ENCODE measurements around the gene EIF4B.
A peak's percentile ranks its signal among the peaks of the same experiment; 100 is the strongest.

The EIF4B gene

DNA sequence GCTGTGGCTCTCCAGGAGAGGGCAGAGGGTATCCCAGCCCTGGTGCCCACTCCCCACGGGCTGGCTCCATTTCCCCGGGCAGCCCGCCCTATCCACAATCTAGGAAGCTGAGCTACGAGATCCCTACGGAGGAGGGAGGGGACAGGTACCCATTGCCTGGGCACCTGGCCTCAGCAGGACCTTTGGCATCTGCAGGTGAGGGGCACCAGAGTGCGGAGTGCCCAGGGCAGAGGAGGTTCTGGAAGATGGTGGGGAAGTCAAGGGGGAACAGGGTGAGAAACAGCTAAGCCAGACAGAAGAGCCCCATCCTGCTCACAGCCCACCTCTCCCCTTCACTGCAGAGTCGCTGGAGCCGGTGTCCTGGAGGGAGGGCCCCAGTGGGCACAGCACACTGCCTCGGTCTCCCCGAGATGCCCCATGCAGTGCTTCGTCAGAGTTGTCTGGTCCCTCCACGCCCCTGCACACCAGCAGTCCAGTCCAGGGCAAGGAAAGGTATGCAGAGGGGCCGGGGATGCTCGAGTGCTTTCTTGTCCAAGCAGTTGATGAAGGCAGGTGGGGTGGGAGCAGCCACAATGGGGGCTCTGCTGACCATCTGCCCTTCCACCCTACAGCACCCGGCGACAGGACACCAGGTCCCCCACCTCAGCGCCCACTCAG, 53.9 kb downstream of the EIF4B start:
- no peak for DNase-seq

DNA sequence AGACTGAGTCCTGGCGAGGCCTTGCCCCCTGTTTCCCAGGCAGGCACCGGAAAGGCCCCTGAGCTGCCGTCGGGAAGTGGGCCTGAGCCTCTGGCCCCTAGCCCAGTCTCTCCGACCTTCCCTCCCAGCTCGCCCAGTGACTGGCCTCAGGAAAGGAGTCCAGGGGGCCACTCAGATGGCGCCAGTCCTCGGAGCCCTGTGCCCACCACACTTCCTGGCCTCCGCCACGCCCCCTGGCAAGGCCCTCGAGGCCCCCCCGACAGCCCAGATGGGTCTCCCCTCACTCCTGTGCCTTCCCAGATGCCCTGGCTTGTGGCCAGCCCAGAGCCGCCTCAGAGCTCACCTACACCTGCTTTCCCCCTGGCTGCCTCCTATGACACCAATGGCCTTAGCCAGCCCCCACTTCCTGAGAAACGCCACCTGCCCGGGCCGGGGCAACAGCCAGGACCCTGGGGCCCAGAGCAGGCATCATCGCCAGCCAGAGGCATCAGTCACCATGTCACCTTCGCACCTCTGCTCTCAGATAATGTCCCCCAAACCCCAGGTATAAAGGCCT, 54.5 kb downstream of the EIF4B start:
- DNase-seq, result no peak

DNA sequence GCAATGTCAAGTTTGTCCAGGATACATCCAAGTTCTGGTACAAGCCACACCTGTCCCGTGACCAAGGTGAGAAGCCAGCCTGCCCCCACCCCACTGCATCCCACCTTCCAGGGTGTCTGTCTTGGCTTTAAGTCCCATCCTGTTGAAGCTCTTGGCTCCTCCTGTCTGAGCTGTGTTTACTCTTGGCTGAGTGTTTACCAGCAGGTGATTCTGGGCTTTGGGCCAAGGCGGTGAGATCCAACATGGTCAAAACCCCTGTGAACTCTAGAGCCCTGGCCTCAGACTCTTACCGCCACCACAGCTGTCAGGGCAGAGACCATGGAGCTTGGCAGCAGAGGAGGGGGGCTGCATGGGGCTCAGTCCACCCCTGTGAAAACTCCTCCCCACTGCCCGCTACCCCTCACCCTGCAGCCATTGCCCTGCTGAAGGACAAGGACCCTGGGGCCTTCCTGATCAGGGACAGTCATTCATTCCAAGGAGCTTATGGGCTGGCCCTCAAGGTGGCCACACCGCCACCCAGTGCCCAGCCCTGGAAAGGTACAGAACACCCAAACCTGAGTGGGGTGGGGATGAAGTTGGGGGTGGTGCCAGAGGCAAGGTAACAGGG, 55.3 kb downstream of the EIF4B start:
- no peak for DNase-seq

DNA sequence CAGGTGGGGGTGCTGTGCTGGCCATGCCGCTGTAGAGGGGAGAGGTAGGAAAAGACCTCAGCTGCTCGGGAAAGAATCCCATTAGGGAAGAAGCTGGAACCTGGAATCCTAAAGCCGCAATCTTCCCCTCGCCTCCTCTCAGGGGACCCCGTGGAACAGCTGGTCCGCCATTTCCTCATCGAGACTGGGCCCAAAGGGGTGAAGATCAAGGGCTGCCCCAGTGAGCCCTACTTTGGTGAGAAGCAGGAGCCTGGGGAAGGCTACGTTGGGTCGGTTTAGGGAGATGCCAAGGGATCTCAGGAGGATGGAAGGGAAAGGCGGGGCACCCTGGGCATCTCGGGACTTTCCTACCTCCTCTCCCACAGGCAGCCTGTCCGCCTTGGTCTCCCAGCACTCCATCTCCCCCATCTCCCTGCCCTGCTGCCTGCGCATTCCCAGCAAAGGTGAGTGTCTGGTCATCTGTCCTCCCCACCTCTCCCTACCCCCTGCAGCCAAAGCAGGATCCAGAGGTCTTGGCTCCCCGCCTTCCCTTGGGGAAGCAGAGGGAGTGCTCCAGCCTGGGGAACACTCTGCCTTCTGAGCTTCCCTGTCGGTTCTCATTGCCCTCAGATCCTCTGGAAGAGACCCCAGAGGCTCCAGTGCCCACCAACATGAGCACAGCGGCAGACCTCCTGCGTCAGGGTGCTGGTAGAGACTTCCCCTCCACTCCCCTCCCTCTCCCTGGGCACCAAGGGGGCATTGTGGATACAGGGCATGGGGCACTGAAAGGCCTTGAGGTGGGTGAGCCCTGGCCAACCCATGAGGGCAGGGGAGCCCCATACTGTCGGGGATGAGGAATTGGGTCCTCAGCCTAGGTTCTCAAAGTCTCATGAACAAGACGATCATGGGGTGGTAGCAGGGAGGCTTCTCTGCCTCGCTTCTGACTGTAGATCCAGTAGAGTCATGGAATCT, 56.0 kb downstream of the EIF4B start:
- no peak for DNase-seq

DNA sequence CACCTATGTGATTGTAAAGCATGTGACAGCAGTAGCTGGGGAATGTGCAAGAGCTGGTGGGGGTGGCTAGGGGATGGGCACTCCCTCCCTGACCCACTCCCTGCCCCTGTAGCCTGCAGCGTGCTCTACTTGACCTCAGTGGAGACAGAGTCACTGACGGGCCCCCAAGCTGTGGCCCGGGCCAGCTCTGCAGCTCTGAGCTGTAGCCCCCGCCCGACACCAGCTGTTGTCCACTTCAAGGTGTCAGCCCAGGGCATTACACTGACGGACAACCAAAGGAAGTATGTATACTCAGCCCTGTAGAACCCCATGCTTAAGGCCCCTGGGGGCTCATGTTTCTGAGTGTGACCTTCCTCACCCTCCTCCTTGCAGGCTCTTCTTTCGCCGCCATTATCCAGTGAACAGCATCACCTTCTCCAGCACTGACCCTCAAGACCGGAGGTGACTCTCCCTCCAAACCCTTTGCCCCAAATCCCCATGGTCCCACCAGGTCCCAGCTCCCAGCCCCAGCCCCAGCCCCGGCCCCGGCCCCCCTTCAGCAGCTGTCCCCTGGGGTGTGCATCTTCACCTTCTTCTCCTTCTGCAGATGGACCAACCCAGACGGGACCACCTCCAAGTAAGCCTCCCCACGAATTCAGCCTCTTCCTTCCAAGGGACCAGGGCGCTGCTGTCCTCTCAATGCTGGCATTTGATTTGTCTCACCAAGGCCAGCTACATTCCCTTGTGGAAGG, 56.9 kb downstream of the EIF4B start:
- DNase-seq, result no peak

DNA sequence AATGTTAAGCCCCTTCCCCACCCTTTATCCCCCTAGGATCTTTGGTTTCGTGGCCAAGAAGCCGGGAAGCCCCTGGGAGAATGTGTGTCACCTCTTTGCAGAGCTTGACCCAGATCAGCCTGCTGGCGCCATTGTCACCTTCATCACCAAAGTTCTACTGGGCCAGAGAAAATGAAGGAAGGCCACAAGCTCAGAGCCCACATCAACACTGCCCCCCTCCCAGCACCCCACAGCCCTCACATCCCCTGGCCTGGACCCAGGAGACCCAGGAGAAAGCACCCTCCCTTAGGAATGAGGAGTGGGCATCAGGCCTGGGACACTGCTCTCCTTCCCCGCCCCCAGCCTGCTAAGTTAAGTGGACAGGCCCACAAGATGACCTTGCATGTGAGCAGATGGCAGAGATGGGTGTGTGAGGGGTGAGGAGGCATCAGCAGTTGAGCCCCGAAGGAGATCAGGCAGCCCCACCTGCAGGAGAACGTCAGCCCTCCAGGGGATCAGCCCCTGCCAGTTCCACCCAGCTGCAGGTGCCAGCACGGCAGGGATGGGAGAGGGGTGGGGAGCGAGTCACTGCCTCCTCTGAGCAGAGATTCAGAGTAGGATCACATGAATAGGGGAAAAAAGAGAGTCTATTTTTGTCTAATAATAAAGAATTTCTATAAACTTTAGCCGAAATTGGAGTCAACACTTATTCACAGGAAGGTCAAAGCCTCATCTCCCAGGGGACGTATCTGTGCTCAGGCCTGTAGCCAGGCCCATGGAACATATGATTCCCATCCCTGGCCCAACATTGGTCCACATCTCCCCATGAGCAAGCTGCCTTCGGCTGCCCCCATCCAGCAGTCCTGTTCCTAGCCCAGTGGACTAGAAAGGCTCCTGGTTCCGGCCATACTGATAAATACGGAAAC, 57.7 kb downstream of the EIF4B start:
- no peak for DNase-seq

DNA sequence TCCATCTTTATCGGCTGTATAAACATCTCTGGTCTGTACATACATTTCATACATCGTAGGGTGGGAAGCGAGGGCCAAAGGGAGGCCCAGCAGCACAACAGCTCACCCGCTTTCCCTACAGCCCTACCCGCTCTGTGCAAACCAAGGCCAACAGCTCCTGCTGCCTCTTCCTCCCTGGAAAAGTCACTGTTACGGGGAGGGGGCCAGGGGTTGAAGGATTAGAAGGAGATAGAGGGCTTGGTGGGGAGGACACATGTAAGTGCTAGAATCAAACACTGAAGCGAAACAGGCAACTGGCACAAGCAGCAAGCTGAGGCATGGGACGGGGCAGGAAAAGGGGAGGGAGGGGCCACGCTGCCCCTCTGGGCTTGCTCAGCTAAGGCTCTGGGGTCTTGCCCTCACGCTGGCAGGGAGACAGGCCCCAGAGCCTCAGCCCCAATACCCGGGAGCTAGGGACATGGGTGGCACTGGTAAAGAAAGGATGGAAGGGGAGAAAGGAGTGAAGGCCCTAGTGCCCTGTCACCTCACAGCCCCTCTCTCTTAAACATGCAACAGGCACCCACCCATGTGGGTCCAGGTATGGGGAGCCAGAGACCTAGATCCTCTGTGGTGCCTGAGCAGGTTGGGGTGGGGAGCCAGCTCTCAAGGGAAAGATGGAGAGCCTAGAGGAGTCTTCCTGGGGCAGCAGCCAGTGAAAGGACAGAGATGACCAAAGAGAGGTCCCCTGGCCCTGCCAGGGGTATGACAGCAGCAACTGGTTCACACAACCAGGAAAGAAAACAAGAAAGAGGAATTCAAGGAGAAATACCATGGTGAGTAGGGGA, 58.6 kb downstream of the EIF4B start:
- no peak for DNase-seq

DNA sequence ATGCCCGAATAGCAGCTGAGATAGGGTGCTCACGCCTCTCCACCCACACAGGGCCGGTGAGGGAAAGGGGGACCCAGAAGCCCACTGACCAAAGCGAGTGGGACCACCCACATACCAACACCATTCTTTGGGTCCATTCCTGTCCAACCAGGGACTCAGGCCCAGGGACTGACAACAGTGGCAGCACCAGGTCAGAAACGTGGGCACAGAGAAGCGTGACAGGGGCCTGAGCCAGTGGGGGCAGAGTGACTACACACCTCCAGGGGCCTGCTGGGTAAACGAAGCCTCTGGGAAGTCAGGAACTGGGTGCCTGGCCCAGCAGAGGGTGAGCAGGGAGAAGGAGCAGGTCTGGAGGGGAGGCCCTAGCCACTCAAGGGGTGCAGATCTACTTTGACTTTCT, 59.2 kb downstream of the EIF4B start:
- DNase-seq, result no peak

DNA sequence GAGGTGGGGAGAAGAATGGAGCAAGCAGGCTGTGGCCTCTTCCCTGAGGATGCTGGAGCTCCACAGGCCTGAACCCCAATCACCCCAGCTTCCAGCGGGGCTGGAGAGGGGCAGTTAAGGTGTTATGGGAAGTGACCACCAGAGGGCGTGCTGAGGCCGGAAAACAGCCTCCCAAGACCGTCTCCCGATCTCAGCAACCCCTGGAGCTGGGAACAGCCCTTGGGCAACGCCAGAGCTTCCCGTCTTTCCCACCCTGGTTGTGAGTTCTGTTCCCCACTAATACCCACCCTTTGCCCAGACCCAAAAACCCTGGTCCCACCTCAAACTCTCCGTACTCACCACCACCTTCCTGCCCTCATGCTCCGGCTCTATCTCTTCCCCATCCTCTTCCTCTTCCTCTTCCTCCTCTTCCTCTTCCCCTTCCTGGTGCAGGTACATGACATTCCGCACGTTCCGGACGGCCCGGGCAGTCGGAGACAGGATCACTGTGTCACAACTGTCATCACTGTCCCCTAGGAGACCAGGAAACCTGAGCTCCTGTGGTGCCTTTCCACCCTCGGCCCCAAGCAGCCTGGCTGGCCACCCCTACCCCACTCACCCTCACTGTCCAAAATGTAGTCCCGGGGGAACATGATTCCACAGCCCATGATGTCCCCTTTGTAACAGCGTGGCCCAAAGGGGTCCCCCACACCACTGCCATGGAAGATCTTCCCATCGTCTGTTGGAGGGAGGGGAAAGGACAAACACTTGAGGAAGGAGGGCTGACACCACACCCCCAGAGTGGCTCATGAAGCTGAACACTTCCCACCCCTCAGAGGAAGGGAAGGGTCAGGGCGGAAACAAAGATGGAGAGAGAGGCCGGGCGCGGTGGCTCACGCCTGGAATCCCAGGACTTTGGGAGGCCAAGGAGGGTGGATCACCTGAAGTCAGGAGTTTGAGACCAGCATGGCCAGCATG, 60.0 kb downstream of the EIF4B start:
- DNase-seq, result peak; percentile 84

DNA sequence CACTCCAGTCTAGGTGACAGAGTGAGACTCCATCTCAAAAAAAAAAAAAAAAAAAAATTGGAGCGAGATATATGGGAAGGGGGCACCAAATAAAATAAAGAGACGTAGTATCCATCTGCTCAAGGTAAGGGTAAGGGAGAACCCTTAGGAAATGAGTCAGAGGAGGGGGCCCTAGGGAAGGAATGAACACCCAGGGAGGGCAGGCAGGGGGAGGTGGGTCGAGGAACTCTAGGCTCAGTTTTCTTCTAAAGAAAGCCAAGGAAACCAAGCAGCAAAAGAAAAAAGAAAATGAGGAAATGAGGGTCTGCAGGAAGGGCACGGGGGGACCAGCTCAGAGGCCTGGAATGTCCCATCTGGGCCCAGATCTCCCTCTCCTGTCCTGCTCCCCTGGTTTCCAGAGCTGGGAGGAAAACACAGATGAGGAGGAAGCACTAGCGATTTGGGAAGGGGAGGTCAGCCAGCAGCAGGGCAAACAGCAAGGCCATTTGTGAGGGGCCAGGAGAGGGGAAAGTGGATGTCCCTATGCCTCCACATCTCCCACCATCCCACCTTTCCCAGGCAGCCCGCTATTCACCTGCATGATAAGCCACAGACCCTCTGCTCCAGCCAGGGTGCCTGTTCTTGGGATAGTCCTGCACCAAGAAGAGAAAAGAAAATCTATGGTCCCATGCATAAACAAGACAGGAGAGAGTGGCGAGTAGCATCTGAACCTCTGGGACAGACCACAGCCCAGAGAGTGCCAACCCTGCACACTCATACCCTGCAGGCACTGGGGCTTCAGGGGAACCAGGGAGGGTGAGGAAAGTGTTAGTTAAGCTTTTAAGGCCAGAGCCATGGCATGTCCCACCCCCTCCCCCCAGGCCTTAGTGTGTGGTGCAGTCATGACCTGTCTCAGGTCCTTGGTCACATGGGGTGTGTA, 61.1 kb downstream of the EIF4B start:
- DNase-seq, result no peak

DNA sequence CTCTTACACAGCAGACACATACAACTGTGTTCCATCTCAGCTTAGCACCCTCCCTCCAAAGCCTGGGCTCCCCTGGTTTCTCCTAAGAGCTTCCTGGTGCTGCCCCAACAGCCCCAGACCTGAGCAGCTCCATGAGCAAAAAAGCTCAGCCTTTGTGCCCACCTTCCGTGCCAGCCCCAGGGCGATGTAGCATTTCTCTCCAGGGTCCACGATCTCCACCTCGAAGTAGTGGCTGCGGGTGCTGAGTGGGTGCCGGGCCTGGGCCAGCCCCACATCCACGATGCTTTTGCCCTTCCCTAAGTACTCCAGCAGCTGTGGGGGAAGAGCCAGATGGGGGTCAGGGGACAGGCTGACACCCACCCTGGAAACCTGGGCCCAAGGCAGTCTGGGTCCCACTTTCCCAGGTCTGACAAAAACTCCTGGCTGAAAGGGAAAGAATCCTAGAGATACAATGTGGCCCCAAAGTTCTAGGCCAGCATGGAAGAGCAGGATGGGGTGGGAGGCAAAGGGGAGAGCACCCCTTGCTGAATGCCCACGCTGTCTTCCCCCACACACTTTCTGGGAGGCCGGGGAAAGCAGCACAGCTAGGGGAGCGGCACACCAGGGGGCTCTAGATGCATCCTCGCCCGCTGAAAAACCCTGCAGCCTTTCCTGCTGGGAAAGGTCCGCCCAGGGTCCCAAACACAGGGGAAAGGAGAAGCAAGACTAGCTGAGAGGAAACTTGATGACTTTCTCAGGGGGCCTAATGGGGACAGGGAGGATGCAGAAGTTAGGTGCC, 61.9 kb downstream of the EIF4B start:
- DNase-seq, result no peak

DNA sequence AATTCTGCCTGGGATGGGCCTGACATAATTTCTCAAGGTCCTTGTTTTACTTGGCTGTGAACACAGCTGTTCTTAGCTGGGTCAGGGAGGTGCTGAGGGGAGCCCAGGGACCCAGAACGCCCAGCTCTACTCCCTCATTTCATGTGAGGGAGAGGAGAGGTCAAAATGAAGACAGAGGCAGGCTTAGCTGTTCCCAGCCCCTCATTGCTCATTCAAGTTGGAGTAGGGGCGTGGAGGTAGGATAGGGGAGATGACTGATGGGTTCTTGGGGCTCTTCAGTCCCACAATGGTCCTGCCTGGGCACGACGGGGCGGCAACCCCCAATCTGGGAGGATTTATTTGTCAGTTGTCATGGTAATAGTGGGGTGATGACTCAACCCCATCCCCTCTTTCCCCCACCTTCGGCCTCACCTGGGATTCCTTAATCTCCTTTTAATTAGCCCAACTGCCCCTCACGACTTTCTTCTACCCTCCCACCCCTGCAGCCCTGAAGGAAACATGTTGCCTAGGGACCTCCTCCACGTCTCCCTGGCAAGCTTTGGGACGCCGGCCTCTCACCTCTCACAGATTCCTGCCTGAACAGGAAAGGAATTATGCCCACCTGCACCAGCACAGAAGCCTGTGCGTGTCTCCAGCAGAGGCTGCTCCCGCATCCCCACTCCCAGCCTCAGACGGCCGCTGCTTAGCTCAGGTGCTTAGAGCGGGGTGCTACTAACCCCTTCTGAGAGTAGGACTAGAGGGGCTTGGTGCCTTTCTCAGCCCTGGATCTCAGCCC, 62.7 kb downstream of the EIF4B start:
- DNase-seq, result no peak

DNA sequence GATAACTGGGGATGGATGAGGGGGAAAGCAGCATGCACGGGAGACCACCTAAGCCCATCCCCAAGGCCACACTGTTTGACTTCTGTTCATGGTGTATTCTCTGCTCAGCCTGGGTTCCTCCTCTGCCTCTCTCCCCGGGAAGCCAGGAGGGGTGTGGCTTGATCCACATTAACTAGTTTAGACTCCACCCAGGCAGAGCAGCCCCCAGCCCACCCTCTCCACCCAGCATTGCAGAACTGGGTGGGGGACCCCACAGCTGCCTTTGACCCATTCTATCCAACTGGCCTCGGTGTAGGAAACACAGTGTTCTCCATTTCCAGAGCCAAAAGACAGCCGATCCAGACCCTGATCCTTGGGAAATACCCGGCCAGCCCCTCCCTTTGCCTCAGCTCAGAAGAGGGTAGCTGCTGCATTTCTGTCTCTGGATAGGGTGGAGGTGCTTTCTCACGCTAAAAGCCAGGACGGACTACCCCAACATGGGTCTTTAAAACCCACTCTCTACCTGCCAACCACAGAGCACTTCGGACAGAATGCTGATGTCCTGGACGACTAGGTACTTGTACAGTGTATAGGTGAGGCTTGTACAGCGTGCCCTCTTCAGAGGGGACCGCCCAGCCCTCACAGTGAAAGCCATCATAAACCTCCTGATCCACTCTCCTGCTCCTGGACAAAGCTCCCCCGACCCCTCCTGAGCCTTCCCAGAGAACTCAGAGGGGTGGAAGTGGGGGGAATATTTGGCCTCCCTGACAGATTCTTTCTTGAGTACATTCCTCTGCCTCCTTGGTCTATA, 63.6 kb downstream of the EIF4B start:
- no peak for DNase-seq

DNA sequence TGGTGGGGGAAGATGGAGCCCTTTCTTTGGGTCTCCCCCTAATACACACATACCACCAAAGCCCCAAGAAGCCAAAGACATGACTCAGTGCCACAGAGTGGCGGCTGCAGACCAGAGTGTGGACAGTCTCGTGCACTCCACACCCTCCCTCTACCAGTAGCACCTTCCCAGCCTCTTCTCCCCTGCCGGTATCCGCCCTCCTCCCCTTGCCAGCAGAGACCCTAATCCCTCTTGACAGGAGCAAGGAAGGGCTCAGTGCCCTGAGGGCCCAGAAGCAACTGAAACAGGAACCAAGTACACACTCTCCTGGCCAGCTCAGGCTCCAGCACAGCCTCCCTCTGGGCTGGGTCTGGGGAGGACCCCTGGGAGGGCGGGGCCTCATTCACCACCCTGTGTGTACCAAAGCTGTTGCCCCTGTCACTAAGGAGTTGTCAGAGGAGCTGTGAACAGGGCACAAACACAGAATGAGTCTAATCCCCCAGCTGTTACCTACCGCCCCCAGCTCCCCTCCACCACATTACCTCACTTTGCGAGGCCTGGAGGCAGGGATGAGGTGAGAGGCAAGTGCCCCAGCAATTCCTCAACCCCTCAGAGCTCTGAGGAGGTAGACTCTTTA, 64.7 kb downstream of the EIF4B start:
- no peak for DNase-seq
